ENCODE results near the gene AKAP8L. TPM values are rescaled to one million over a fixed set of nuclear protein-coding genes. Genes with fewer than 3 reads are reported as not detected.

The AKAP8L gene
- total RNA-seq, 4 donors from 2014 or later = 56.3 to 188 (median 80.9) TPM

DNA sequence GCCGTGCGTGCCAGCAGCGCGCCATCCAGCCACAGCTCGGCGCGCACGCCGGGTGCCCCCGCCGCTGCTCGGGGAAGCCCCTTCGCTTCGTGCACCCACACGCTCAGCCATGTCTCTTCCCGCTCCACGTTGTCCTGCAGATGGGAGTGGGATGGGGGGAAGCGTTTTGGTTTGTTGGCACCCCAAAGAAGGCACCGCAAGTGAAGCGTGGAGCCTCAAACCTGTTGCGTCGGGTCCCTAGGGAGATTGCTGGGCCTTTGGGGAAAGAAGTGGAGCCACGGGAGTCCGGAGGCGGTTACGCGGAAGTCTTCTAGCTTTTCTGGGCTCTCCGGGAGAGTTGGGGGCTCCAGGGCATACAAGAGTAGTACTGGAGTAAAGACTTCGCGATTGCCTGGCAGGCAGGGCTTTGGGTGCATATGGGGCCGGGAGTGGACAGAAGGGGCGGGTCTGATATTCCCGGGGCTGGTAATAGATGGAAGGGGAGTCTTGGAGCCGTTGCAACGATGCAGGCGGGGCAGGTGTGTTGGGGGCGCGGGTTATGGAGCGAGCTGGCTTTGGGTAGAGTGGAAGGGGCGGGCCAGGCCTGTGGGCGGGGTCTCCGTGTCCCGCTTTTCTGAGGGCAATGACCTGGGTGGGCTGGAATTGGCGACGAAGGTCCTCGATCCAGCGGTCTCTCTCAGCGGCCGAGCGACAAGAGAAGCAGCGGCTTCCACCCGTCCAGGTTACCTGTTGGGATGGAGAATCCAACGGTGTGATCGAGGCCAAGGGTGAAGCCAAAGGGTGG lies 39.1 kb upstream of the AKAP8L start:
- TF ChIP-seq, protein P1, sequence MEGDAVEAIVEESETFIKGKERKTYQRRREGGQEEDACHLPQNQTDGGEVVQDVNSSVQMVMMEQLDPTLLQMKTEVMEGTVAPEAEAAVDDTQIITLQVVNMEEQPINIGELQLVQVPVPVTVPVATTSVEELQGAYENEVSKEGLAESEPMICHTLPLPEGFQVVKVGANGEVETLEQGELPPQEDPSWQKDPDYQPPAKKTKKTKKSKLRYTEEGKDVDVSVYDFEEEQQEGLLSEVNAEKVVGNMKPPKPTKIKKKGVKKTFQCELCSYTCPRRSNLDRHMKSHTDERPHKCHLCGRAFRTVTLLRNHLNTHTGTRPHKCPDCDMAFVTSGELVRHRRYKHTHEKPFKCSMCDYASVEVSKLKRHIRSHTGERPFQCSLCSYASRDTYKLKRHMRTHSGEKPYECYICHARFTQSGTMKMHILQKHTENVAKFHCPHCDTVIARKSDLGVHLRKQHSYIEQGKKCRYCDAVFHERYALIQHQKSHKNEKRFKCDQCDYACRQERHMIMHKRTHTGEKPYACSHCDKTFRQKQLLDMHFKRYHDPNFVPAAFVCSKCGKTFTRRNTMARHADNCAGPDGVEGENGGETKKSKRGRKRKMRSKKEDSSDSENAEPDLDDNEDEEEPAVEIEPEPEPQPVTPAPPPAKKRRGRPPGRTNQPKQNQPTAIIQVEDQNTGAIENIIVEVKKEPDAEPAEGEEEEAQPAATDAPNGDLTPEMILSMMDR (IDR thresholded peaks at IDR 0.05; ENCODE audit: low read depth) = no peak

DNA sequence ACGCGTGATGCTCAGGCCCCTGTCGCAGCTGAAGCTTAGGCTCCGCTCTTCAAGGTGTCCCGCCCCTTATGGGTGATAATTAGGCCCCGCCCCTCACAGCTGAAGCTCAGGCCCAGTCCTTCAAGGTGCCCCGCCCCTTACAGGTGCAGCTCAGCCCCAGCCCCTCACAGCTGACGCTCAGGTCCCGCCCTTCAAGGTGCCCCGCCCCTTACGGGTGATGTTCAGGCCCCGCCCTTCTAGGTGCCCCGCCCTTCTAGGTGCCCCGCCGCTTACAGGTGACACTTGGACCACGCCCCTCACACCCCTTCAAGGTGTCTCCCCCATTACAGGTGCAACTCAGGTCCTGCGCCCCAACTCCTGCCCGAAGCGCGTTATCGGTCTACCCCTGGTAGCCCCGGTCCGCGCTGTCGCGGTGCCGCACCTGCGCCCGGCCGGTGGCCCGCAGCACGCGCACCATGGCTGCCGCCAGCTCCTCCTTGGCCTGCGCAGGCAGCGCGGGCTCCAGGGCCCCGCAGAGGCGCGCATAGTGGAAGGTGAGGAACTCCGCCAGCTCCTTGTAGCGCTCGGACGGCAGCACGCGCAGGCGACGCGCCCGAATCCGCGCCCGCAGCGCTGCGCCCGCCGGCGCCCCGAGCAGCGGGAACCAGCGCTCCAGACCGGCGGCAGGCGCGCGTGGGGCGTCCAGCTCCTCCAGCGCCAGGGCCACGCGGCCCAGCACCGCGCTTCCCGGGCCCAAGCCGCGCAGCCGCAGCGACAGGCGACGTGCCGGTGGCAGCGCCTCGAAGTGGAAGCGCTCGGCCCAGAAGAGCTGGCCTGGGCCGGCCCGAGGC lies 38.3 kb upstream of the AKAP8L start:
- TF ChIP-seq, protein P1 (IDR thresholded peaks at IDR 0.05; ENCODE audit: low read depth) = no peak

DNA sequence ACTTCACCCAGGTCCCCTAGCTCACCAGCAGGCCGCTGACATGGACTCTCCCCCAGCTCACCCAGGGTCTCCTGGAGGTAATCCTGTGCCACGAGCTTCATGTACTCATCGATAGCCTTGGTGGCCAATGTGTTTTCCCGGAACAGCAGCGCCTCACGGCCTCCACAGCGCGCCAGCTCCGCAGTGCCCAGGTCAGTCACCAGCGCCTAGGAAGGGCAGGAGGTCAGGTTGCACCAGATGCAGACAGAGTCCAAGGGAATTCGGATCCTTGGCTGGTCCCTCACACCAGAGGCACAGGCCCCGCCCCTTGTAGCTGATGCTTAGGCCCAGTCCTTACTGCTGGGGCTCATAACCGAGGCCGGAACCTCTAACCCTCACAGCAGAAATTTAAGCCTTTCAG lies 37.7 kb upstream of the AKAP8L start:
- TF ChIP-seq, protein P1 (IDR thresholded peaks at IDR 0.05; ENCODE audit: low read depth) = no peak

DNA sequence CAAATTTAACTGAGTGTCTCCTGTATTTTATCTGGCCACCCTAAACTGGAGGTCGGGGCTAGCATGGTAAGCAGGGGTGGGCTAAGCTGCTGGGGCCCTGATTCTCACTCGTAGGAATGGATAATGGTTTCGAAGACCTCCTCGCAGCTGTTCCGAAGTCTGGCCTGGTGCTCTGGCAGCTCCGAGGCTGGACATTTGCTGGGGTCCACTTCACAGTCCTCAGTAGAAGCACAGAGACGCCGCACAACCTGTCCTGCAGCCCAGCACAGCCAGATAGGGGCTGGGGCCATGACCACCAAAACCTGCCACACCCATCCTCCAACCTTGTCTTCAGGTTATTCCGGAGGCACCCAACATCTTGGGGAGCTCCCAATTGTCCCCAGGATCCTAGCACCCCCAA lies 37.2 kb upstream of the AKAP8L start:
- TF ChIP-seq, protein P1 (IDR thresholded peaks at IDR 0.05; ENCODE audit: low read depth) = no peak

DNA sequence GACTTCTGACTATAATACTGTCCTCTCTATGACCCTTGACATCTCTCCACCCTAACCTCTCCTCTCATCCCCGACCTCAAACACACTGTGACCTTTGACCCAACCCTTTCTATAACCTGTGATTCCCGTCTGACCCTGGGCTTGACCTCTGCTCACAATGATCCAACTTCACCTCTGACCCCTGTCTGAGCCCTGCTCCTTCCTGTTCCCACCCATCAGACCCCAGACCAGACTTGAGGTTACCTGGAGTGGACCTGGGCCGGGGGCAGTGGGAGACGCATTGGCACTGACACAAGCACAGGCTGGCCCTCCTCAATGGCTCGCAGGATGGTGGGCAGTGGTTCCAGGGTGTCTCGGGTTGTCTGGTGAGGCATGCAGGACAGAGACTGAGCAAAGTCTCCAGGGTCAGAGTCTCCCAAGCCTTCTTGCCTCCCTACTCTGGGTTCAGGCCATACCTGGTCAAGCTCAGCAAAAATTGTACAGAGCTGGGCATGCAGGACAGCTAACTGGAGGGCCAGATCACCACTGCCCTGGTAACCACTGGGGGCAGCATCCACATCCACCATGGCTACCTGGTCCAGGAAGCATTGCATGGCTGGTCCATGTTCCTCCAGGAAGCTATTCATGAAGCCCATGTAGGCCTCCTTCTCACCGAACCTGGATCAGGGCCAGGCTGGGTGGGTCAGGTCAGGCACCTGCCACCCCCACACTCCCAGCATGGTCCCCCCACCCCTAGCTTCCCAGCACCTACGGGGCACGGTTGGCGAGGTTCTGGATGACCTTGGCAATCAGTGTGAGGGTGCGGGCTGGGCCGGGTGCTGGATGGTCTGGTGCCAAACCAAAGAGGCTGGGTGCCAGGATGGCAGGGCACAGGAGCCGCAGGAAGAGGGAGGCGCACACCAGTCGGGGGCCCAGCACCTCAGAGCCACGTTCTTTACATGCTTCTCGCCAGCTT lies 35.4 kb upstream of the AKAP8L start:
- TF ChIP-seq, protein P1 (IDR thresholded peaks at IDR 0.05; ENCODE audit: low read depth) = no peak

DNA sequence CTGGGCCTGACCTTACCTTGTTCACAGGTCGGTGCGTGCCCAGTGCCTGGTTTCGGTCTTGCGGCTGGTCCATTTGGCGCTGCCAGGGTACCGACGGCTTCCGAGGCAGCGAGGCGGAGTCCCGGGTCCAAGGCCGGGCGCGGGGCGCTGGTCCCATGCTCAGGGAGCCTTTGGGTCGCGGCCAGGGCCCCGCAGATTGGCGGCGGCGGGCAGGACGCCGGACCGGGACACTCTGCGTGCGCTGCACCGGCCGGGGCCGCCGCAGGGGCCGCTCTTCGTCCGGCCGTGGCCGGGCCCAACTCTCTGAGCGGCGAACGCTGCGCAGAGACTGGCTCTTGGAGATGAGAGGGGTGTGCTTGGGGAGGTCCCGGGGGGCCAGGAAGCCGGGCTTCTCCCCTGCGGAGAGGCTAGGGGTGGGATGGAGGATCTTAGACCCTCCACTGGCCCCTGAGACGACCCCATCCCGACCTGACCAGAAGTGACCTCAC lies 34.3 kb upstream of the AKAP8L start:
- TF ChIP-seq, protein P1 (IDR thresholded peaks at IDR 0.05; ENCODE audit: low read depth) = no peak

Data from subcutaneous adipose tissue (tissue), 4 donors.